HG03196 (cell line): ENCODE results near the gene TRIOBP.
"Not testable (repeated sequence)": the region's sequence is repeated elsewhere in the genome, so short reads cannot be mapped to it uniquely, and the experiment has no call there.

Source experiments
- ATAC-seq: cut with Tn5 transposase; IDR thresholded peaks from one replicate; pipeline ENCODE4 v1.9.1; 2021; ENCODE audit not compliant: unreplicated experiment

Gene TRIOBP

GRCh38 chr22:37775785-37776638, 79.2 kb downstream of the TRIOBP start:
- no peak for ATAC-seq

DNA sequence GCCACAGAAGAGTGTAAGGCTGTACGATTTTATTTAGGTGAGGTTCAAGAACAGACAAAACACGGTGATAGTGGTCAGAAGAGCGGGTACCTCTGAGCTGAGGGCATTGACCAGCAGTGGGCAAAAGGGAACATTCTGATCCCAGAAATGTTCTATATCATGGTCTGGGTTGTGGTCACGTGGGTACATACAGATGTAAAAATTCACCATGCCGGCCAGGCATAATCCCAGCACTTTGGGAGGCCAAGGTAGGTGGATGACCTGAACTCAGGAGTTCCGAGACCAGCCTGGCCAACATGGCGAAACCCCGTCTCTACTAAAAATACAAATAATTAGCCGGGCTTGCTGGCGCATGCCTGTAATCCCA, 79.8 kb downstream of the TRIOBP start:
- ATAC-seq = no peak

DNA sequence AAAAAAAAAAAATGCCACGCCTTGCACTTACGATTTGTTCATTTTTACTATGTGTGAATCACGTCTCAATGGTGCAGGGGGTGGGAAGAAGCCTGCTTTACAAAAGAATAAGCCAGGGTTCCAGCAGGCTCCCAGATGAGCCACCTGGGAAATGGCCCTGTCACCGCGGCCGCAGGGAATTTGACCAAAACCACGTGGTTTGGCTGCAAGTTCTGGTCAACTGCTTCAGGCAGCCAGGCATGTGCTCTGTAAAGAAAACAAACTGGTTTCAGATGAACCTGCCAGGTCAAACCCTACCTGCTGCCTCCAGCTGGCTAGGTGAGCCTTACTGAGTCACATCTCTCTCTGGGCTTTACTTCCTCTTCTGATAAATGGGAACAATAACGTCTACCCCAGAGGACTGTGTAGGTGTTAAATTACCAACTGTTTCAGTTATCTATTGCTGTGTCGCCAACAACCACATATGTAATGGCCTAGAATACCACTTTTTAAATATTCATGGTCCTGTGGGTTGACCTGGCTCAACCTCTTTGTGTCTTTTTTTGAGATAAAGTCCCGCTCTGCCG, 80.4 kb downstream of the TRIOBP start:
- no peak for ATAC-seq

GRCh38 chr22:37778370-37779009, 81.6 kb downstream of the TRIOBP start:
- ATAC-seq = no peak

DNA sequence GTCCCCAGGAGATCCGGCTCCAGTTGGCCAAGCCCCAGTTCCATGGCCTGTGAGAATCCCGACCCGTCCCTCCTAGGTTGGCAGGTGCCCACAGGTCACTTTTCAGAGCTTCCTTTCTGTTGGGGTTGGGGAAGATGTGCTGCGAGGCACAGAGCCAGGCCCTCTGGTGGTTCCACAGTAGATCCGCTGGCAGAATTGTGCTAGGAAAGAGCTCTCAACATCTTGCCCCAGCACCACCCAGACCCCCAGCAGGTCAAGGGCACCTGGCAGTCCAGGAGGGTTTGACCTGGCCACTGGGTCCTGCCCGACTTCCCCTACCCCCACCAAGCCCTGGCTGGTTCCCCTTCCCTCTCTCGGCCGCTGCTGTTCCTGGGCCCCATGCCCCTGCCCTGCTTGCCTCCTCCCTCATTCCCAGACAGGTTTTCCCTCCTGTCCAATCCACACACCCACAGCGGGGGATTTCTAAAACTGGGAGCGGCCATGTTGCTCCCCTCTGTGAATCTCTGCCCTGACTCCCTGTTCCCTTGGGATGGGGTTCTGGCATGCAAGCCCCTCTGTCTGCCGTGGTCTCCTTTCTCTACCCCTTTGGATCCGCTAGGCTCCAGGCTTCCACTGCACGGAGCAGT, 84.7 kb downstream of the TRIOBP start:
- ATAC-seq = no peak

GRCh38 chr22:37782340-37783168, 85.7 kb downstream of the TRIOBP start:
- ATAC-seq = no peak

DNA sequence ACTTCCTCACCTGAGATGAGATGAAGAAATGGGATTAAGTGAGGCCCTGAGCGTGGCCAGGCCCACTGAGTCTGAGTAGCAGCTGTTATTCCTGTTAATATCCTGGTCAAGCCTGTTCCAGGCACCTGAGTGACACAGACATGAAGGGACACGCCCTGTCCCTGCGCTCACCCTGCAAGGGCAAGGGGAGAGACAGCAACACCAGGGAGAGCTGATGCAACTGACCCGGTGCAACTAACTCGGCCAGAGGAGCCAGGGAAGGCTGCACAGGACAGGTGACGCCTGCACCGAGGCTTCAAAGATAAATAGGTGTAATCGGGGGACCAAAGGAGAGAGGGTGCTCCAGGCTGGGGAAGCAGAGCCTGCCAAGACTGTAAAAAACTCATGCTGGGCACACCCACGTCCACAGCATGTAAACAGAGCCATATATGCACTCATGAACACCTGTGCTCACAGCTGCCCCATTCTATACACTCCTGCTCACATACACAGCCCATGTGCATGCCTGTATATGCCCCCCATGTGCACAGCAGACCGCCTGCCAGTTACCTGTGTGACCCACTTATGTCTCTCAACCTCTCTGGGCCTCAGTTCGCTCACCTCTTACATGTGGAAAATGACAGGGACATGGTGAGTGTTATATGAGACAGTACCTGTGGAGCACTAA, 88.1 kb downstream of the TRIOBP start:
- no peak for ATAC-seq

GRCh38 chr22:37790234-37790633, 93.4 kb downstream of the TRIOBP start:
- ATAC-seq = no peak

- no peak for ATAC-seq
Measured at GRCh38 chr22:37792494-37792893, 95.6 kb downstream of the TRIOBP start.

DNA sequence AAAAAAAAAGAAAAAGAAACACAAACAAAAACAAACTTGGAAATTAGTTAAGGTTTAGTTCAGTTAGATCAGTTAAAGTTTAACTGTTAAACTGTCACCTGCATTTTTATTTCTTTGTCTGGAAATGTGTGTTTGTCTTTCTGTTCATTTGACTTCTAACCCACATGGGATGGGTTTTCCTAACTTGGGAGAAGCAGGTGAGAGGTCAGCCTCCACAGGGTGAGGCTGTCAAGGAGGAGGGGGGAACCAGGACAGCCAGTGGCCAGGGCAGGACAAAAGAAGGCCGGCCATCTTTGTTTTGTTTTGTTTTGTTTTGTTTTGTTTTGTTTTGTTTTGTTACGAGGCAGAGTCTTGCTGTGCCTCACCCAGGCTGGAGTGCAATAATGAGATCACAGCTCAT, 97.5 kb downstream of the TRIOBP start:
- ATAC-seq = no peak

DNA sequence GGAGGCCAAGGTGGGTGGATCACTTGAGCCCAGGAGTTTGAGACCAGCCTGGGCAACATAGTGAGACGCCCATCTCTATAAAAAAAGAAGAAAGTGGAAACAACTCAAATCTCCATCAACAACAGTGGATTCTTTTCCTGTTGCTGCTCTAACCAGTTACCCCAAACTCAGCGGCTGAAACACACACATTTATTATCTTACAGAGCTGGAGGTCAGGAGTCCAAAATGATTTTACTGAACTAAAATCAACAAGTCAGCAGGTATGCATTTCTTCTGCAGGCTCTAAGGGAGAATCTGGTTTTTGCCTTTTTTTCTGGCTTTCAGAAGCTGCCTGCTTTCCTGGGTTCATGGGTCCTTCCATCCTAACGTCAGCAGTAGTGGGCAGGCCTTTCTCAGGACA, 99.2 kb downstream of the TRIOBP start:
- no peak for ATAC-seq

DNA sequence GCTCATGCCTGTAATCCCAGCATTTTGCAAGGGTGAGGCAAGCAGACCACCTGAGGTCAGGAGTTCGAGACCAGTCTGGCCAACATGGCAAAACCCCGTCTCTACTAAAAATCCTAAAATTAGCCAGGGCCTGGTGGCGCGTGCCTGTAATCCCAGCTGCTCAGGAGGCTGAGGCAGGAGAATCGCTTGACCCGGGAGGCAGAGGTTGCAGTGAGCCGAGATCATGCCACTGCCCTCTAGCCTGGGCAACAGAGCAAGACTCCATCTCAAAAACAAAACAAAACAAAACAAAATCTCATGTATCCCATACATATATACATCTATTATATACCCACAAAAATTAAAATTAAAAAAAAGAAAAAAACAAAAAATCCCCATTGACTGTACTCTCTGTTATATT, 100.4 kb downstream of the TRIOBP start:
- ATAC-seq = not testable (repeated sequence)

- no peak for ATAC-seq
Measured at GRCh38 chr22:37797874-37798500, 101.1 kb downstream of the TRIOBP start.

DNA sequence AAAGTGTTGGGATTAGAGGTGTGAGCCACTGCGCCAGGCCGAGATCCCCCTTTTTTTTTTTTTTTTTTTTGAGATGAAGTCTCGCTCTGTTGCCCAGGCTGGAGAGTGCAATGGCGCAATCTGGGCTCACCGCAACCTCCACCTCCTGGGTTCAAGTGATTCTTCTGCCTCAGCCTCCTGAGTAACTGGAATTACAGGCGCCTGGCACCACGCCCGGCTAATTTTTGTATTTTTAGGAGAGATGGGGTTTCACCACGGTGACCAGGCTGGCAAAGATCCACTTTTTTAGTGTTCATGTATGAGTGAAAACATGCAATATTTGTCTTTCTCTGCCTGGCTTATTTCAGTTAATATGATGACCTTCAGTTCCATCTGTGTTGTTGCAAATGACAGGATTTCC, 103.1 kb downstream of the TRIOBP start:
- ATAC-seq = not testable (repeated sequence)

GRCh38 chr22:37801946-37802309, 105.1 kb downstream of the TRIOBP start:
- ATAC-seq = no peak

- ATAC-seq = no peak
Measured at GRCh38 chr22:37802310-37803194, 105.7 kb downstream of the TRIOBP start.

DNA sequence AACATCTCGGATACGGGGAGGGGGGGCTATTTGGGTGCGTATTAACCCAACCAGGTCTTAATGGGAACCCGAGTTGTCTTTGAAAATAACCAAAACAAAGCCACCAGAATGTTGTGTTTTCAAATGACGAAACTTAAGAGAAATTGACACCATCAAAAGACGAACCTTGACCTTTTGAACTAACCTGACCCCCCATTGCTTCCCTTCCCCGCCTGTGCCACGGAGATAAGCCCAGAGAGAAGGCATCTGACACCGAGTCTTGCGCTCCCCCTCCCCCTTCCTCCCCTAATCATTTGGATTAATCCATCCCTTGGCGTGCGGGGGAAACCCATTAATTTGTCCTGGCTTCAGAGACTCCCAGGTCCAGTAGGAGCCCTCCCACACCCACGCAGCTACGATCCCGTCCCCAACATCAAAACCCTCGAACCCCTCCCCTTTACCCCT, 106.4 kb downstream of the TRIOBP start:
- ATAC-seq = no peak

DNA sequence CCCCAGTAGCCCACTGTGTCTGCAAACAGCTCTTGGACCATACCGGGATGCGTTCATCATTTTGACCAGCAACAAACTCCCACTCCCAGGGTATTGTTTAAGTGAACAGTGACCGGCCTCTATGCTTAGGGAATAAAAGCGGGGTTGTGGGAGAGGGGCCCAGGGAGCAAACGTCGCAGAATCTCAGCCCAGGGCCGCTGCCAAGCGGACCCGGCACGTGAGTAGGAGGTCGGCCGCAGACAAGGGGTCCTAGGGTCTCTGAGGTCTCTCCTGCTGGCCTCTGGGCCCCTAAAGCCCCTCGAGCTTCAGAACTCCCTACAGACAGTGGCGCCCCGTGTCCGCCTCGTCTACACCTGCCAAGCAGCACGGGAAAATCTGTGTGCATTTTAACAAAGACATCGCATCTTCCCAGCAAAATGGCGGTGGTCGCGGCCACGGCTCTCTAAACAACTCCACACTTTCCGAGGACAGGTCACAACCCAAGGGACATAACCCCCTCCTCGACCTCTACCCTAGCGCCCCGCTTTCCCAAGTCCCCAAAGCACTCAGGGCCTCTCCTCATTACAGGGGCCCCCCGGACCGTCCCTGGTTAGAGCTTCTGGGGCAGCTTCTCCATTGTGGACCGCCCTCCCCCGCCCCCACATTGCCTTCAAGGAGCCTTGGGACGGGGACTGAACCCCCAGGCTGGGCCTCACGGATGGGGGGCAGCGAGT, 106.9 kb downstream of the TRIOBP start:
- ATAC-seq = no peak
